CD14-positive monocyte (primary cell): ENCODE data around the gene CARMIL1. TPM values are rescaled to one million over a fixed set of nuclear protein-coding genes. Genes with fewer than 3 reads are reported as not detected.
A peak's percentile ranks its signal among the peaks of the same experiment; 100 is the strongest.

Experiments
- DNase-seq, 3 donors: peaks; one replicate each; pipeline ENCODE4 v3.0.0-alpha.2; 2011 to 2022
- H2AFZ ChIP-seq: 2 replicates; pipeline ENCODE4 v1.6.0; 2012; ENCODE audit warnings: mild to moderate bottlenecking, low read depth, low read length, inconsistent platforms; ENCODE audit not compliant: insufficient read depth, poor library complexity, severe bottlenecking
- H3K27ac ChIP-seq, 2 donors: 1 replicate in 1 of 2; 2 replicates in 1 of 2; pipeline ENCODE4 v1.5.1; 2012 to 2013; ENCODE audit warnings: low read length in 2 of 2, control low read depth in 1 of 2, inconsistent platforms in 1 of 2, low read depth in 1 of 2, mild to moderate bottlenecking in 1 of 2
- H3K27me3 ChIP-seq, 2 donors: one replicate each; pipeline versions ENCODE4 v1.6.0 to v1.6.1; 2011 to 2013; ENCODE audit warnings: low read length in 2 of 2; ENCODE audit not compliant: control insufficient read depth in 2 of 2, insufficient read depth in 2 of 2
- H3K36me3 ChIP-seq, 2 donors: replicated peaks in 1 of 2; 1 replicate in 1 of 2; 2 replicates in 1 of 2; pipeline versions ENCODE4 v1.5.1 to v1.6.1; 2012 to 2013; ENCODE audit warnings: low read length in 2 of 2, control low read depth in 1 of 2, inconsistent platforms in 1 of 2, mild to moderate bottlenecking in 1 of 2; ENCODE audit not compliant: insufficient read depth in 2 of 2, control insufficient read depth in 1 of 2
- H3K4me1 ChIP-seq, 2 donors: 1 replicate in 1 of 2; 2 replicates in 1 of 2; pipeline versions ENCODE4 v1.5.1 to v1.6.1; 2012 to 2013; ENCODE audit warnings: low read length in 2 of 2, control low read depth in 1 of 2, inconsistent platforms in 1 of 2, mild to moderate bottlenecking in 1 of 2, moderate library complexity in 1 of 2; ENCODE audit not compliant: insufficient read depth in 2 of 2, control insufficient read depth in 1 of 2
- H3K4me2 ChIP-seq: replicated peaks from 2 replicates; pipeline ENCODE3; 2012; ENCODE audit warnings: low read length, moderate library complexity, mild to moderate bottlenecking; ENCODE audit not compliant: poor library complexity, severe bottlenecking; ENCODE audit errors: extremely low read depth
- H3K4me3 ChIP-seq, 3 experiments: fragments of 200-600 bp in 1 of 3; sonication (generic) in 1 of 3; replicated peaks in 1 of 3; 1 replicate in 2 of 3; 2 replicates in 1 of 3; pipeline ENCODE4 v1.5.1; 2011 to 2013; ENCODE audit warnings: low read length in 3 of 3, mild to moderate bottlenecking in 3 of 3, control low read depth in 2 of 3, low read depth in 2 of 3, inconsistent platforms in 1 of 3, moderate library complexity in 1 of 3
- H3K79me2 ChIP-seq: 2 replicates; pipeline ENCODE4 v1.6.0; 2012; ENCODE audit warnings: mild to moderate bottlenecking, control low read depth, inconsistent platforms, low read length, moderate library complexity; ENCODE audit not compliant: insufficient read depth
- H3K9ac ChIP-seq: 2 replicates; pipeline ENCODE4 v1.6.0; 2017; ENCODE audit warnings: low read length, mild to moderate bottlenecking; ENCODE audit not compliant: insufficient read depth, poor library complexity, severe bottlenecking
- H3K9me3 ChIP-seq, 2 donors: replicated peaks in 1 of 2; 1 replicate in 1 of 2; 2 replicates in 1 of 2; pipeline versions ENCODE4 v1.5.1 to v1.6.1; 2012 to 2013; ENCODE audit warnings: low read length in 2 of 2, control low read depth in 1 of 2; ENCODE audit not compliant: control insufficient read depth in 1 of 2, insufficient read depth in 1 of 2
- H4K20me1 ChIP-seq: 2 replicates; pipeline ENCODE4 v1.6.0; 2012; ENCODE audit warnings: mild to moderate bottlenecking, low read length, control low read depth, moderate library complexity; ENCODE audit not compliant: insufficient read depth
- H3K27ac Mint-ChIP-seq, 7 donors: one replicate each; pipeline ENCODE4 v1.8.0; 2020; ENCODE audit warnings: mild to moderate bottlenecking in 7 of 7, mixed read lengths in 7 of 7, moderate library complexity in 6 of 7, inconsistent platforms in 2 of 7
- H3K27me3 Mint-ChIP-seq, 3 donors: one replicate each; pipeline ENCODE4 v1.8.0; 2021 to 2022; ENCODE audit warnings: low read depth in 3 of 3, mild to moderate bottlenecking in 3 of 3, mixed read lengths in 3 of 3, moderate library complexity in 3 of 3, inconsistent platforms in 1 of 3
- H3K36me3 Mint-ChIP-seq, 2 donors: one replicate each; pipeline ENCODE4 v1.8.0; 2020; ENCODE audit warnings: mixed read lengths in 2 of 2, inconsistent platforms in 1 of 2, mild to moderate bottlenecking in 1 of 2
- H3K4me1 Mint-ChIP-seq: one replicate; pipeline ENCODE4 v1.8.0; 2020; ENCODE audit warnings: mild to moderate bottlenecking, mixed read lengths
- H3K4me3 Mint-ChIP-seq, 2 donors: one replicate each; pipeline ENCODE4 v1.8.0; 2020; ENCODE audit warnings: mild to moderate bottlenecking in 2 of 2, mixed read lengths in 2 of 2, moderate library complexity in 1 of 2
- H3K9me3 Mint-ChIP-seq, 7 donors: one replicate each; pipeline ENCODE4 v1.8.0; 2020 to 2022; ENCODE audit warnings: mixed read lengths in 7 of 7, mild to moderate bottlenecking in 6 of 7, moderate library complexity in 6 of 7, inconsistent platforms in 2 of 7
- CTCF ChIP-seq: fragments of 200-600 bp; IDR thresholded peaks from one replicate; pipeline ENCODE4 v1.8.0; 2022; ENCODE audit warnings: antibody characterized with exemption, mild to moderate bottlenecking
- WGBS: methylation state at CpG from one replicate; pipeline ENCODE4 v1.1.5; 2013; ENCODE audit warnings: missing lambda C conversion rate; ENCODE audit not compliant: insufficient coverage; 5-methylcytosine and 5-hydroxymethylcytosine counted together
- intact Hi-C, 2 donors: fragments of 100-400 bp; cut with micrococcal nuclease; formaldehyde crosslinking; loops; one replicate each; pipeline versions ENCODE4 v1.15.0 to v1.15.1; 2023
- polyA plus RNA-seq, 3 donors: library from polyadenylated mRNA; depleted of rRNA in 1 of 3; unstranded in 2 of 3; stranded (reverse) in 1 of 3; fragments of 300-500 nt in 2 of 3; fragments of >200 nt in 1 of 3; fragmentation: Illumina TruSeq in 2 of 3; gene quantifications; 1 replicate in 2 of 3; 2 replicates in 1 of 3; pipeline ENCODE4 v1.2.3, GENCODE V29; 2012 to 2021

CARMIL1 gene
- polyA plus RNA-seq, 3 donors: 0.30 to 0.49 (median 0.41) TPM

DNA sequence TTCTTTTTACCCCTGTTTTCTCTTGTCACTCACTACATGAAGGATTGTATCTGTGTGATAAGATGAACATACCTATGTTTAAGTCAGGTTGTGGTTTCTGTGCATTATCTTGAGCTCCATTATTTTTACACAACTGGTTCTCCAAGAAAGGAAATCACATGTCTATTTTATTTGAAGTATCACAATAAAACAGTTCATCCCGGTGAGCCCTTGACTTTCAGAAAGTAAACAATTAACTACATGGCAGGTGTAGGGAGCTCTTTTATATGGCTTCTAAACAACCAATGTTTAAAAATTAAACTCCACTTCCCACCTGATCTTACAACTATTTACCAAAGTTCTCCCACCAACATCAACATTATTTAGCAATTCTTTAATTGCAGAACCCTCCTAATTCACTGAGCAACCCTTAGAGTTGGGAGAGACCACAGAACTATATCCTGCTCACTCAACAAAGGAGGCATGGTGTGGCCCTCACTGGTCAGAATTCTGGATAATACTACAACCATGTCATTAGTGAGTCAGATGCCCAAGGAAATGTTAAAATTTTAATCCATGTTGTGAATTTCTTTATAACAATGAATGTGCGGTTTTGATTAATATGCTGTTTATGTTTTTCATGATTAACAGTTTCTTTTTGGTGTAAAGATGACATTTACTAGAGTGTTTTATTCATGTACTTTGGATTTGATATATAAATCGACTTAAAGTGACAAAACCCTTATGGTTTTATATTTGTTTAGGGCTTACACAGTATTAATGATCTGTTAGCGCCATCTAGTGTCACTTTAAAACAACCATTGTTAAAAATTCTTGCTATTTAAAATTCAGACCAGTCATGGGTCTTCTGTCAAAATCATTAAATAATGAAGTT lies 322.9 kb downstream of the CARMIL1 start:
- Histone ChIP-seq H3K4me3 (no peak overlapping the region), H4K20me1 (no peaks in the 10 kb centered on the region), H3K27ac (no peak overlapping the region), H3K9ac (no peak overlapping the region), H3K9me3 (no peaks in the 10 kb centered on the region), H3K4me1 (no peaks in the 10 kb centered on the region), H3K27me3 (no peaks in the 10 kb centered on the region), H3K36me3 (no peaks in the 10 kb centered on the region), H3K79me2 (no peaks in the 10 kb centered on the region), H3K4me2 (no peak overlapping the region), H2AFZ (no peak overlapping the region)
- H3K27ac Mint-ChIP-seq: no peak overlapping the region
- H3K4me3 Mint-ChIP-seq: no peak overlapping the region
- peak; percentile 16 to 51 (median 31) for DNase-seq
- no CpG with 5 or more reads among the region's 4 CpGs for WGBS
- H3K9me3 Mint-ChIP-seq: no peaks in the 10 kb centered on the region
- peaks cover 0 to 3% (median 0%) of the 10 kb centered on the region in 3 donors for H3K27me3 Mint-ChIP-seq
- peaks cover 0 to 4% of the 10 kb centered on the region in 2 donors for H3K36me3 Mint-ChIP-seq
- no peaks in the 10 kb centered on the region for H3K4me1 Mint-ChIP-seq
- peak; percentile 80 for TF ChIP-seq CTCF
- intact Hi-C loops: loop anchor here in 1 of 2 donors (10.0 kb wide), 1 partner anchor 337 kb away; no protein-coding TSS in a partner anchor

DNA sequence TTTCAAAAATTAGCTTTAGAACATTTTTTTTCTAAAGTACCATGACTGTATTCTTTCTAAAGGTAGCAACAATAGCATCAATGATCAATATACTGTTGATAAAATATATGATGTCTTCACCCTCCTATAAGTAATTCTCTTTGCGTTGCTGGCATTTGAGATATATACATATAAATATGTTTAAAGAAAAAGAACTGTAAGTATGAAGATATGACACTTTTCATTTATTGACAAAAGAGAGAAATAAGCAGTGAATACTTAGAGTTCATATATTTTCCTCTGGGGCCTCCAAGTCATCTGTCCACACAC lies 323.5 kb downstream of the CARMIL1 start:
- Mint-ChIP-seq H3K27me3 (no peaks in the 10 kb centered on the region), H3K9me3 (no peaks in the 10 kb centered on the region), H3K4me3 (no peak overlapping the region), H3K4me1 (no peaks in the 10 kb centered on the region), H3K27ac (no peak overlapping the region), H3K36me3 (peaks cover 0 to 4% of the 10 kb centered on the region in 2 donors)
- Histone ChIP-seq H3K27ac (no peak overlapping the region), H3K4me2 (no peak overlapping the region), H3K4me3 (no peak overlapping the region), H3K27me3 (no peaks in the 10 kb centered on the region), H3K4me1 (no peaks in the 10 kb centered on the region), H3K79me2 (no peaks in the 10 kb centered on the region), H3K9ac (no peak overlapping the region), H4K20me1 (no peaks in the 10 kb centered on the region), H3K9me3 (no peaks in the 10 kb centered on the region), H3K36me3 (no peaks in the 10 kb centered on the region), H2AFZ (no peak overlapping the region)
- no CpG with 5 or more reads among the region's 1 CpG for WGBS
- intact Hi-C loops: loop anchor here in 1 of 2 donors (10.0 kb wide), 1 partner anchor 338 kb away; no protein-coding TSS in a partner anchor
- peak; percentile 52 for TF ChIP-seq CTCF
- DNase-seq: no peak
